OCI-LY7 (cell line): ENCODE data around the gene PEBP1. TPM values are rescaled to one million over a fixed set of nuclear protein-coding genes. Genes with fewer than 3 reads are reported as not detected.
A peak's percentile ranks its signal among the peaks of the same experiment; 100 is the strongest.

ENCODE experiments used
- BruUV-seq: library from RNA; stranded (reverse); fragments of 400-500 nt; replicated peaks from 2 replicates; lab custom pipeline; 2021; lab: Mats Ljungman, UMichigan
- CTCF ChIA-PET: fragments of 300-600 bp; sonication (Branson Sonifier 250); formaldehyde crosslinking; loops from one replicate; lab custom pipeline; 2022; ENCODE audit warnings: antibody characterized with exemption; ENCODE audit not compliant: unreplicated experiment; lab: Charles Lee
- POLR2A ChIA-PET: fragments of 300-600 bp; sonication (Branson Sonifier 250); formaldehyde crosslinking; loops from one replicate; lab custom pipeline; 2022; ENCODE audit warnings: antibody characterized with exemption; lab: Charles Lee
- DNase-seq: peaks from one replicate; pipeline ENCODE4 v3.0.0-alpha.2; 2015; ENCODE audit warnings: low spot score
- H2AFZ ChIP-seq: fragments of 200-600 bp; sonication (generic), shearing (Covaris generic); 2 replicates; pipeline ENCODE4 v1.6.1; 2014; ENCODE audit warnings: mild to moderate bottlenecking, antibody characterized with exemption, low read length, moderate library complexity
- H3K27ac ChIP-seq: fragments of 200-600 bp; sonication (generic); 2 replicates; pipeline ENCODE4 v1.5.1; 2014; ENCODE audit warnings: mixed run types, low read depth, mild to moderate bottlenecking, moderate library complexity, low read length, inconsistent platforms; ENCODE audit not compliant: poor library complexity, severe bottlenecking
- H3K36me3 ChIP-seq: fragments of 200-600 bp; sonication (generic); 2 replicates; pipeline ENCODE4 v1.6.1; 2014; ENCODE audit warnings: mild to moderate bottlenecking, antibody characterized with exemption, low read length, moderate library complexity, mixed read lengths; ENCODE audit not compliant: insufficient read depth
- H3K4me1 ChIP-seq: fragments of 200-600 bp; sonication (generic); 2 replicates; pipeline ENCODE4 v1.5.1; 2014; ENCODE audit warnings: mild to moderate bottlenecking, low read length; ENCODE audit not compliant: insufficient read depth, poor library complexity, severe bottlenecking
- H3K4me2 ChIP-seq: fragments of 200-600 bp; sonication (generic); 2 replicates; pipeline ENCODE4 v1.6.1; 2014; ENCODE audit warnings: mild to moderate bottlenecking, low read length
- H3K4me3 ChIP-seq: fragments of 200-600 bp; sonication (generic); 2 replicates; pipeline ENCODE4 v1.5.1; 2014; ENCODE audit warnings: mild to moderate bottlenecking, low read depth, low read length; ENCODE audit not compliant: poor library complexity, severe bottlenecking
- H3K79me2 ChIP-seq: fragments of 200-600 bp; sonication (generic); 2 replicates; pipeline ENCODE4 v1.6.1; 2016; ENCODE audit warnings: low read depth, mild to moderate bottlenecking, low read length, moderate library complexity, mixed read lengths; ENCODE audit not compliant: insufficient read depth
- H3K9me2 ChIP-seq: fragments of 200-600 bp; sonication (generic); 2 replicates; pipeline ENCODE4 v1.6.1; 2016; ENCODE audit warnings: mild to moderate bottlenecking, low read length, mixed read lengths; ENCODE audit not compliant: insufficient read depth
- H3K9me3 ChIP-seq: fragments of 200-600 bp; sonication (generic); 2 replicates; pipeline ENCODE4 v1.6.1; 2014; ENCODE audit warnings: mild to moderate bottlenecking, mixed run types, low read length, mixed read lengths
- H4K20me1 ChIP-seq: fragments of 200-600 bp; sonication (generic); 2 replicates; pipeline ENCODE4 v1.6.1; 2014; ENCODE audit warnings: mild to moderate bottlenecking, antibody characterized with exemption, low read length, moderate library complexity, mixed read lengths; ENCODE audit not compliant: insufficient read depth
- EZH2phosphoT487 ChIP-seq: fragments of 200-600 bp; sonication (generic); IDR thresholded peaks from 2 replicates; pipeline ENCODE4 v1.6.1; 2018; ENCODE audit warnings: low read depth, borderline replicate concordance, mild to moderate bottlenecking, mixed run types, antibody characterized with exemption, low read length, moderate library complexity, mixed read lengths
- intact Hi-C: fragments of 100-400 bp; cut with micrococcal nuclease; formaldehyde crosslinking; loops from one replicate; pipeline ENCODE4 v1.10.0; 2022; ENCODE audit not compliant: unreplicated experiment
- total RNA-seq, 2 experiments: library from RNA; depleted of rRNA in 1 of 2; stranded (reverse); fragments of >200 nt in 1 of 2; shearing (Covaris generic) in 1 of 2; gene quantifications; 2 replicates each; pipeline ENCODE4 v1.2.3, GENCODE V29; 2014 to 2022
- TF ChIP-seq, protein P1 (sequence below): fragments of 200-600 bp; sonication (generic); conservative IDR thresholded peaks from 2 replicates; pipeline ENCODE4 v1.5.1; 2014; ENCODE audit warnings: mild to moderate bottlenecking, antibody characterized with exemption, low read length, moderate library complexity, mixed read lengths

Gene PEBP1
- total RNA-seq, 2 experiments from 2014 or later = 128 to 154 TPM

DNA sequence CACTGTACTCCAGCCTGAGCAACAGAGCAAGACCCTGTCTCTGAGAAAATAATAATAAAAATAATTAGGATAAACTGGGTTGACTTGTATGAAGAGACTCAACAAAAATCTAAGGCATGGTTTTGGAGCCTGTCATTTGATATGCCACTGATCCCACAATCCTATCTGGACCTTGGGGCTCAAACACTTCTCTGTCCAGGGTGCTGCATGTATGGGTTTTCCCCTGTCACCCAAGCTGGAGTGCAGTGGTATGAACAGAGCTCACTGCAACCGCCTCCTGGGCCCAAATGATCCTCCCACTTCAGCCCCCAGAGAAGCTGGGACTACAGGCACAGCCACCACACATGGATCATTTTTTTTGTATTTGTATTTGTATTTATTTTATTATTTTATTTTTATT lies 26.8 kb upstream of the PEBP1 start:
- Histone ChIP-seq H4K20me1 (no peaks in the 10 kb centered on the region), H3K27ac (no peak overlapping the region), H3K4me2 (no peak overlapping the region), H3K9me3 (no peaks in the 10 kb centered on the region), H3K79me2 (no peaks in the 10 kb centered on the region), H3K4me1 (no peaks in the 10 kb centered on the region), H3K9me2 (no peaks in the 10 kb centered on the region), H2AFZ (no peak overlapping the region), H3K36me3 (no peaks in the 10 kb centered on the region), H3K4me3 (no peak overlapping the region)
- TF ChIP-seq, protein P1, sequence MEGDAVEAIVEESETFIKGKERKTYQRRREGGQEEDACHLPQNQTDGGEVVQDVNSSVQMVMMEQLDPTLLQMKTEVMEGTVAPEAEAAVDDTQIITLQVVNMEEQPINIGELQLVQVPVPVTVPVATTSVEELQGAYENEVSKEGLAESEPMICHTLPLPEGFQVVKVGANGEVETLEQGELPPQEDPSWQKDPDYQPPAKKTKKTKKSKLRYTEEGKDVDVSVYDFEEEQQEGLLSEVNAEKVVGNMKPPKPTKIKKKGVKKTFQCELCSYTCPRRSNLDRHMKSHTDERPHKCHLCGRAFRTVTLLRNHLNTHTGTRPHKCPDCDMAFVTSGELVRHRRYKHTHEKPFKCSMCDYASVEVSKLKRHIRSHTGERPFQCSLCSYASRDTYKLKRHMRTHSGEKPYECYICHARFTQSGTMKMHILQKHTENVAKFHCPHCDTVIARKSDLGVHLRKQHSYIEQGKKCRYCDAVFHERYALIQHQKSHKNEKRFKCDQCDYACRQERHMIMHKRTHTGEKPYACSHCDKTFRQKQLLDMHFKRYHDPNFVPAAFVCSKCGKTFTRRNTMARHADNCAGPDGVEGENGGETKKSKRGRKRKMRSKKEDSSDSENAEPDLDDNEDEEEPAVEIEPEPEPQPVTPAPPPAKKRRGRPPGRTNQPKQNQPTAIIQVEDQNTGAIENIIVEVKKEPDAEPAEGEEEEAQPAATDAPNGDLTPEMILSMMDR = no peak
- TF ChIP-seq EZH2phosphoT487 = no peak
- intact Hi-C loops = no loop called here
- ChIA-PET POLR2A (no interaction called here), CTCF (no interaction called here)
- BruUV-seq = no TSS peak
- DNase-seq = no peak

DNA sequence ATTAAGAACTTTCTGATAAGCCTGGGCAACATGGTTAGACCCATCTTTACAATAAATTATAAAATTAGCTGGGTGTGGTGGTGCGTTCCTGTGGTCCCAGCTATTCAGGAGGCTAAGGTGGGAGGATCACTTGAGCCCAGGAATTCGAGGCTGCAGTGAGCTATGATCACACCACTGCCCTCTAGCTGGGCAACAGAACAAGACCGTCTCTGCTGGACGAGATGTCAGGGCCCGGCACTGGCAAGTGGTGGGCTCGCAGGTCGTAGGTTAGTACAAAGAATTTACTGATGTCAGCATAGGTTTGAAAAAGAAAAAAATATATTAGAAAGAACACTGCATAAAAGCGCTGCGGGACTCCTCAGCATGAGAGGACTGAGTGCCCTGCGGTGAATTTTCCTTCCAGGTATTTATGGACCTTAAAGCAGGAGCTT lies 16.5 kb upstream of the PEBP1 start:
- Histone ChIP-seq H3K4me3 (no peak overlapping the region), H3K9me3 (no peaks in the 10 kb centered on the region), H3K27ac (no peak overlapping the region), H2AFZ (no peak overlapping the region), H3K79me2 (no peaks in the 10 kb centered on the region), H3K4me2 (no peak overlapping the region), H3K36me3 (no peaks in the 10 kb centered on the region), H3K9me2 (no peaks in the 10 kb centered on the region), H4K20me1 (no peaks in the 10 kb centered on the region), H3K4me1 (peaks cover 5% of the 10 kb centered on the region)
- TF ChIP-seq, protein P1 = no peak
- TF ChIP-seq EZH2phosphoT487 = no peak
- intact Hi-C loops = no loop called here
- BruUV-seq = no TSS peak
- ChIA-PET POLR2A (no interaction called here), CTCF (no interaction called here)
- DNase-seq = no peak

DNA sequence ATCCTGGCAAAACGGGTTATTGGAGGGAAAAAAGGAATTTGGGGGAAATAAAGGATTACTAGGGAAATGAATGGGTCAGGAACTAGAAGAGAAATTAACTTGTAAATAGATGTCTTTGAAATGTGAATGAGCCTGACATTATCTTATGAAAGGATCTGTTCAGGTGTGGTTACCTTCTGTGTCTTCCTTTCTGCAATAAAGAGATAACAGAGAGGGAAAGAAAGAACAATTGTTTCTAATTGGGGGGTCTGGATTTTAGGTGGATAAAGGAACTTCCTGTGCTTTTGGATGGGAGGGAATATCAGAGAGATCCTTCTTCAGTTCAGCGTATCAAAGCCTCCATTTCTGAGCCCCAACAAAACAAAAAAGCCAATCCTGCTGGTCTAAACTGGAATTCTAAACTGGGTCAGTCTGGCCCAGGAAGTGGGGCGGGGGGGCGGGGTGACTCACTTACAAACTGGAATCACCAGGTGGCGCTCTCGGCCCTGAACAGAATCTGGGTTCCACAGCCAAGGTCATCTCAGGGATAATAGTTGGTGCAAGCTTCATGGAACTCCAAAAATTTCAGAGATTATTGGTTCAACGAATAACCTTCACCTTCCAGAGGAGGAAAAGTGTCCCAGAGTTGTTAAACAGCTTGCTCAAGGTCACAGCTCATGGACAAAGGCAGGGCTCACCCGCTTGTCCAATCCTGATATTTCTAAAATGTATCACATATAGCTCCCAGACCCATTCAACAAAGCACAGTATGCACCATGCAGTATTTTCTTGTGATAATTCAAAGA lies 15.2 kb upstream of the PEBP1 start:
- BruUV-seq = no TSS peak
- Histone ChIP-seq H2AFZ (peak overlapping the region; percentile 92), H3K79me2 (no peaks in the 10 kb centered on the region), H3K4me1 (peaks cover 5% of the 10 kb centered on the region), H3K4me2 (peak overlapping the region; percentile 10; the same call in 1 of the 2 replicates), H3K9me2 (no peaks in the 10 kb centered on the region), H3K9me3 (no peaks in the 10 kb centered on the region), H3K27ac (no peak overlapping the region), H3K4me3 (no peak overlapping the region), H4K20me1 (no peaks in the 10 kb centered on the region), H3K36me3 (no peaks in the 10 kb centered on the region)
- peak; percentile 76 for DNase-seq
- TF ChIP-seq, protein P1 = peak; percentile 70
- no peak for TF ChIP-seq EZH2phosphoT487
- POLR2A ChIA-PET = interaction anchor here (0.6 to 0.7 kb wide), 2 partner anchors 21 to 231 kb away, joined by 3 to 5 read pairs; no protein-coding TSS in a partner anchor
- CTCF ChIA-PET = interaction anchor here (1.3 kb wide), 1 partner anchor 252 kb away, joined by 8 read pairs; the partner anchor contains the start of gene TAOK3
- intact Hi-C loops = loop anchor here (1.0 kb wide), 1 partner anchor 256 kb away; the partner anchor contains the start of gene SUDS3
